Measurements from ENCODE around the gene ADCY1. TPM values are rescaled to one million over a fixed set of nuclear protein-coding genes. Genes with fewer than 3 reads are reported as not detected.
A peak's percentile ranks its signal among the peaks of the same experiment; 100 is the strongest.
"Not testable (repeated sequence)": the region's sequence is repeated elsewhere in the genome, so short reads cannot be mapped to it uniquely, and the experiment has no call there.

ADCY1 gene
- polyA plus RNA-seq, 1 donor, result 1.4 TPM

DNA sequence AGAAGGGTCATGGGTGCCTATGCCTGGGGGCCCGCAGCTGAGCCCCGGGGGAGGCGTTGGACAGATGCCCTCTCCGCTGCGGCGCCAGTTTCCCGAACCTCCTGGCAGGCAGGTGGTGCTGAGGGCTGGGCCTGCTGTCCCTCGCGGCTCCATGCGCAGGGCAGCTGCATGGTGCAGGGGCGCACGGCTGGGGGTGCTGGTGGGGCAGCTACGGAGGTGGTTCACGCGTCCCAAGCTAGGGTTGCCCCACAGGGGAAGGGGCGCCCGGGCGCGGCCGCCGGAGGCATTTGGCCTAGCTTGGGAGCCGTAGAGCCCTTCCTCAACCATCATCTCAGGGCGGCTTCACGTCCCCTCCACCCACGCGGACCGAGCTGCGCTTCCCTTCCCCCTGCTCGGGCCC is 152.7 kb downstream of the ADCY1 start:
- no peak for DNase-seq
- Histone ChIP-seq H3K4me3 (ENCODE audit: low read length) (no peak overlapping the region), H3K9me3 (ENCODE audit: control insufficient read depth, low read depth, low read length) (peaks cover 8% of the 10 kb centered on the region), H3K27me3 (ENCODE audit: control insufficient read depth, insufficient read depth, low read length) (no peaks in the 10 kb centered on the region), H3K27ac (ENCODE audit: low read length) (no peak overlapping the region), H3K36me3 (ENCODE audit: control insufficient read depth, insufficient read depth, low read length) (peaks cover 24% of the 10 kb centered on the region), H3K4me1 (ENCODE audit: control insufficient read depth, insufficient read depth, low read length) (no peaks in the 10 kb centered on the region)
- WGBS (ENCODE audit: insufficient coverage, low lambda C conversion rate), result 96% methylated on average over 5 of the region's 29 CpGs

DNA sequence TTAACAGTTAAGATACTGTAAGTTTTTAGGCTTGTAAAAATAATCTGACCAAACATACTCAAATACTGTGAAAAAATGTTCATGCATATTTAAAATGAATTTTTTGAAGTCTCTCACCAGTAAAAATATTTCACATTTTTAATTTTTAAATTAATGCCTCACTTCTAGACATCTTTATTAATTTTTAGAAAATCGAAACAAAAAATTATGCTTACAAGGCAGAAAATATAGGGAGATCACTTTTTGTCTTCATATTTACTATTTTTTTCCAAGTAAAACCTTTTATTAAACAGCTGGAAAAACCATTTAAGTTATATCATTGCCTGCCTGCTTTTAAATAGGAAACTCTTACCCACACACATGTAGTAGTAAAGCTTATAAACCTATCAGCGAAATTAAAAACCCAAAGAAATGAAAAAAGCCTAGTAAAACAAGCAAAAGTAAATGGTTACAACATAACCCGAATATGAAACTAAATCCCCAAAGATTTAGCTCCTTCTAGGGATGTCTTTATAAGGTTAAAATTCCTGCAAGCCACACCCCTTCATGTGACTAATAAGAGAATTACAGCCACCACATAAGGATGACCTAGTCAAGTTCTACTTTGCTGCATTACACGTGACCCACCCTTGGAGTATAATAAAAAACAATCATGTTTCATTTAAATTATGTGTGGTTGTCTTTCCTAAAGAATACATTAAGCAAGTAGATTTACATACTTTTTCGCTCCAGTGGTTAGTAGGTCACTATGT is 157.7 kb downstream of the ADCY1 start:
- H3K9me3 ChIP-seq (ENCODE audit: control insufficient read depth, low read depth, low read length); H3K27me3 ChIP-seq (ENCODE audit: control insufficient read depth, insufficient read depth, low read length); H3K27ac ChIP-seq (ENCODE audit: low read length); H3K4me1 ChIP-seq (ENCODE audit: control insufficient read depth, insufficient read depth, low read length); H3K4me3 ChIP-seq (ENCODE audit: low read length); H3K36me3 ChIP-seq (ENCODE audit: control insufficient read depth, insufficient read depth, low read length); DNase-seq: not testable (repeated sequence)
- WGBS (ENCODE audit: insufficient coverage, low lambda C conversion rate), result 95% methylated on average over 3 of the region's 5 CpGs

DNA sequence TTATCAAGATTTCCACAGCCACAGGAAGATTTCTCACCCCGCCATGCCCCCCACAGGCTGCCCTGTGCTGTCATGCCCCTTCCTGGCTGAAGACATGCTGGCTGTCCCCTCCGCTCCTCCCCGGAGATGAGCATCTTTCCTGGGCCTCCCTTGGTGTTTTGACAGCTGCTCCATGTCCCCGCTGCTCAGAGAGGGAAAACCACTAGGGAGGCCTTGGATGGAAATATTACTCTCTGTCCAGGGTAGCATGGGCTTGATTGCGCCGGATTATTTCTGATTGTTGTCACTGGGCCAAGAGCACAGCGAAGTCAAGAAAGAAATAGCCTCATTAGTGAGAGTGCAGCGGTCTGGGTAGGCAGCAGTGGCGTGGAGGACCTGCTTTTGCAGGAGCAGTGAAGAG is 164.8 kb downstream of the ADCY1 start:
- H3K9me3 ChIP-seq (ENCODE audit: control insufficient read depth, low read depth, low read length); H3K4me1 ChIP-seq (ENCODE audit: control insufficient read depth, insufficient read depth, low read length); H3K36me3 ChIP-seq (ENCODE audit: control insufficient read depth, insufficient read depth, low read length); H3K4me3 ChIP-seq (ENCODE audit: low read length); DNase-seq; H3K27me3 ChIP-seq (ENCODE audit: control insufficient read depth, insufficient read depth, low read length); H3K27ac ChIP-seq (ENCODE audit: low read length): not testable (repeated sequence)
- no CpG with 5 or more reads among the region's 9 CpGs for WGBS (ENCODE audit: insufficient coverage, low lambda C conversion rate)

DNA sequence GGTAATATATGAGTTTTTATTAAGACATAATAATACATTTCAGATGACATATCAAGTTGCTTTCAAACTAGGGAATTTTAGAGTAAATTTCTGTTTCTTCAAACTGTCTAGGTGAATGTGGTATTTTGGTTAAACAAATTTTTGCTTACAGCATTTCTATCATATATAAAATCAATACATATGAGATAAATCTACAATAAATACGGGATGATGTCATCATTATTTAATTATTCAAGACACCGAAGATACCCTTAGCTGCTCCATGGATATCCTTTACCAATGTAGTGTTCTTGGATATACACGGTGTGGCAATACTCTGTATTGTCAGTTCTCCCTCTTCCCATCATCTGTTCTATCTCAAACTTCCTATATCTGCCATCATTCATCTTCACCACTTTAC is 166.4 kb downstream of the ADCY1 start:
- no CpG with 5 or more reads among the region's 3 CpGs for WGBS (ENCODE audit: insufficient coverage, low lambda C conversion rate)
- H3K4me1 ChIP-seq (ENCODE audit: control insufficient read depth, insufficient read depth, low read length); H3K36me3 ChIP-seq (ENCODE audit: control insufficient read depth, insufficient read depth, low read length); H3K27ac ChIP-seq (ENCODE audit: low read length); H3K4me3 ChIP-seq (ENCODE audit: low read length); H3K9me3 ChIP-seq (ENCODE audit: control insufficient read depth, low read depth, low read length); DNase-seq; H3K27me3 ChIP-seq (ENCODE audit: control insufficient read depth, insufficient read depth, low read length): not testable (repeated sequence)

DNA sequence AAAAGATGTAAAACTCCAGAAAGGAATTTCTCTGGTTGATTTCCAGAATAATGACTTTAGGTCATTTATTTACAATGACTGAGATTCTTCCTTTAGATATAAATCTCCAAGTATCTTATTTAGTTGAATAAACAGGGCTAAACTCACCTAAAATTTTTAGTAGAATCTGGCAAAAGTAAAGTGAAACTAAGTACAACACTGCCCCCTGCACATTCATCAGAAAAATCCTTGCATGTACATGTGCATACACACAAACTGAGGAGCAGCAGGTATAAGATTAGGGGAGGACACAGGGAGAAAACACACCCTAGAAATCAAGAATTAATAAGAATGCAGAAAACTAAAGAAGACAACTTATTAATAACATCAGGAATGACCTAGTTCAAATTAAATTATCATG is 174.8 kb downstream of the ADCY1 start:
- H3K27ac ChIP-seq (ENCODE audit: low read length); H3K36me3 ChIP-seq (ENCODE audit: control insufficient read depth, insufficient read depth, low read length); H3K27me3 ChIP-seq (ENCODE audit: control insufficient read depth, insufficient read depth, low read length); H3K4me1 ChIP-seq (ENCODE audit: control insufficient read depth, insufficient read depth, low read length); H3K9me3 ChIP-seq (ENCODE audit: control insufficient read depth, low read depth, low read length); DNase-seq; H3K4me3 ChIP-seq (ENCODE audit: low read length): not testable (repeated sequence)

DNA sequence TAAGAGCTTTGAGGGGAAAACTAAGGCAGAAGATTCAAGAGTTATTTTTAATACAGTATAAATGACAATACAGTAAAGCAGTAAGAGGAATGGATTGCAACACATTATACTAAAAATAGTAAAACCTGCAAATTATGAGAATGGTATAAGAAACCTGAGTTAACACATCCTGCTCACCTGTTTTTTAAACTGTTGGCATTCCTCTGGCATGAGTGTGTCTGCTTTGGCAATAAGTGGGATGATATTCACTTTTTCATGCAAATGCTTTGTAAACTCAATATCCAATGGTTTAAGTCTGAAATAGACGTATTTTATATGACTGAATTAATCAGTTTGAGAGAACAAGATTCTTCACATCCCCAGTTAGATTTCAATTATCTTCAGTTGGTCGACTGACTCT is 177.2 kb downstream of the ADCY1 start:
- WGBS (ENCODE audit: insufficient coverage, low lambda C conversion rate), result no CpG with 5 or more reads among the region's 2 CpGs
- not testable (repeated sequence) for H3K27ac ChIP-seq (ENCODE audit: low read length); DNase-seq; H3K36me3 ChIP-seq (ENCODE audit: control insufficient read depth, insufficient read depth, low read length); H3K9me3 ChIP-seq (ENCODE audit: control insufficient read depth, low read depth, low read length); H3K27me3 ChIP-seq (ENCODE audit: control insufficient read depth, insufficient read depth, low read length); H3K4me1 ChIP-seq (ENCODE audit: control insufficient read depth, insufficient read depth, low read length); H3K4me3 ChIP-seq (ENCODE audit: low read length)

DNA sequence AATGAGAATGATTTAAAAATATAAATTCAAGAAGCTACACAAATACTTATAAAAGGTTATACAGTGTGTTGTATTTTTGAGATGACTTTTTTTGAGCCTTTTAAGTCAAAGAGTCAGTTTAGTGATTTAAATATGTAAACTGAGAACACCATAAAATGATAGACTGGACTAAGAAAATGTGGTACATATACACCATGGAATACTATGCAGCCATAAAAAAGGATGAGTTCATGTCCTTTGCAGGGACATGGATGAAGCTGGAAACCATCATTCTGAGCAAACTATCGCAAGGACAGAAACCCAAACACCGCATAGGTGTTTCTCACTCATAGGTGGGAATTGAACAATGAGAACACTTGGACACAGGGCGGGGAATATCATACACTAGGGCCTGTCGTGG is 182.2 kb downstream of the ADCY1 start:
- H3K27ac ChIP-seq (ENCODE audit: low read length); H3K4me1 ChIP-seq (ENCODE audit: control insufficient read depth, insufficient read depth, low read length); H3K27me3 ChIP-seq (ENCODE audit: control insufficient read depth, insufficient read depth, low read length); H3K9me3 ChIP-seq (ENCODE audit: control insufficient read depth, low read depth, low read length); H3K4me3 ChIP-seq (ENCODE audit: low read length); DNase-seq; H3K36me3 ChIP-seq (ENCODE audit: control insufficient read depth, insufficient read depth, low read length): not testable (repeated sequence)
- WGBS (ENCODE audit: insufficient coverage, low lambda C conversion rate), result no CpG with 5 or more reads among the region's 4 CpGs

DNA sequence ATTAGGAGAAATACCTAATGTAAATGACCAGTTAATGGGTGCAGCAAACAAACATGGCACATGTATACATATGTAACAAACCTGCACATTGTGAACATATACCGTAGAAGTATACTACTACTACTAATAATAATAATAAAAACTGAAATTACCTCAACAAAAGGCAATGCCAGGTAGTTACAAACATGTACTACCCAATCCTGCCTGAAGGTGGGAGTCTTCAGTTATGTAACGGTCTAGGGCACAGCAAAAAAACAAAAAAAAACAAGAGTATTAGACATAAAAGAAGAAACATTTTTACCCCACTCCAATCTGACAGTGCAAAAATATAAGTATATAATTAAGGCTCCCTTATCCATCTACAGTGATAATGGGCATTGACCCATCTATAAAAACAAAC is 182.6 kb downstream of the ADCY1 start:
- not testable (repeated sequence) for DNase-seq; H3K27me3 ChIP-seq (ENCODE audit: control insufficient read depth, insufficient read depth, low read length); H3K4me1 ChIP-seq (ENCODE audit: control insufficient read depth, insufficient read depth, low read length); H3K27ac ChIP-seq (ENCODE audit: low read length); H3K9me3 ChIP-seq (ENCODE audit: control insufficient read depth, low read depth, low read length); H3K4me3 ChIP-seq (ENCODE audit: low read length); H3K36me3 ChIP-seq (ENCODE audit: control insufficient read depth, insufficient read depth, low read length)
- no CpG with 5 or more reads among the region's 2 CpGs for WGBS (ENCODE audit: insufficient coverage, low lambda C conversion rate)

DNA sequence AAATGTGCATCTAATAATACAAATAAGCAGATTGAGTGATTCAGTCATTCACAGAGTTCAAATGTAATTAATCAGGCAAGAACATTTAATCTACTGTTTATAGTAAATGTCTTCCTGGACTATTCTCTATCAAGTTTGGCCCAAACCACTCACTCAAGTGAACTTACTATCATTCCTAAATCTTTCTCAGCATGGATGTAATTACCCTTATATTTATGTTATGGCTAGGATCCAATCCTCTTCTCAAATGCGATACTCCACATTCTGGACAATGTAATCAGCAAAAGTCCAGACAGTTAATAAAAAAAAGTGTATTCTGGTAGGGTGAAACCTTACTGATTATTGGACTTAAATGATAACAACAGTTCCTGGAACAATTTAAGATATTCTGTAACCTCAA is 185.3 kb downstream of the ADCY1 start:
- H3K36me3 ChIP-seq (ENCODE audit: control insufficient read depth, insufficient read depth, low read length); H3K27ac ChIP-seq (ENCODE audit: low read length): not testable (repeated sequence)
- no CpG with 5 or more reads among the region's 1 CpG for whole genome bisulfite sequencing (ENCODE audit: insufficient coverage, low lambda C conversion rate)

DNA sequence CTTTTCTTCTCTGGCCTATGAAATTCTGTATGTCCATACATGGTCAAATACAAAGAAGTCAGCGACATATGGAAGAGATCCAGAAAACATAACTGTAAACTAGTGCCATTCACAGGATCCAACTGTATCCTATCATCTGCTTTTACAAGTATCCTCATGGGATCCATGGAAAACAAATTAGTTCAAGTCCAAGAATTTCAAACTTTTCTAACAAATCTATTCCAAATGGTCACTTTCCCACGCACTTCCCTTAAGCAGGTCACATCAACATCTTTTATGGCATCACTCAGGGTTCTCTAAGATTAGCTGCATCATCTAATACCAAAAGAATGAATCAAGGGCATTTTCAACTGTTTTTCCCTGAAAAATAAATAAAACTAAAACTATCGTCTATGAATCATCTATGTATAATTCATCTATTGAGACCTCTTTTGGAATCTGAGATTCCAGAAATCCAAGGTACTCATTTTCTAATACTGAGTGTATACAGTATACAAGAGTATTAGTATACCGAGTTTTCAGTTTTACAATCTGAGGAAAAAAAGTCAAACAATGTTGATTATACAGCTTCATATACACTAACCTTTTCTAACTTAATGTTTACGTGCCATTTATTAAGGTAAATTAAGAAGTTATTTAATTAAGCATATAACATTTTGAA is 187.5 kb downstream of the ADCY1 start:
- H3K9me3 ChIP-seq (ENCODE audit: control insufficient read depth, low read depth, low read length); H3K4me1 ChIP-seq (ENCODE audit: control insufficient read depth, insufficient read depth, low read length); H3K27me3 ChIP-seq (ENCODE audit: control insufficient read depth, insufficient read depth, low read length); H3K4me3 ChIP-seq (ENCODE audit: low read length); H3K27ac ChIP-seq (ENCODE audit: low read length); H3K36me3 ChIP-seq (ENCODE audit: control insufficient read depth, insufficient read depth, low read length): not testable (repeated sequence)
- DNase-seq, result peak in 1 of 2 donors; percentile 1
- 80% methylated on average over 2 of the region's 5 CpGs for WGBS (ENCODE audit: insufficient coverage, low lambda C conversion rate)

More for the DNA sequence above, 185.3 kb downstream of the ADCY1 start:
- H3K9me3 ChIP-seq (ENCODE audit: control insufficient read depth, low read depth, low read length); H3K27me3 ChIP-seq (ENCODE audit: control insufficient read depth, insufficient read depth, low read length); H3K4me1 ChIP-seq (ENCODE audit: control insufficient read depth, insufficient read depth, low read length); H3K4me3 ChIP-seq (ENCODE audit: low read length); DNase-seq: not testable (repeated sequence)
